A673 (cell line): ENCODE measurements around the gene MFAP5. TPM values are rescaled to one million over a fixed set of nuclear protein-coding genes. Genes with fewer than 3 reads are reported as not detected.
"Not testable (repeated sequence)": the region's sequence is repeated elsewhere in the genome, so short reads cannot be mapped to it uniquely, and the experiment has no call there.

Experiments used
- BruUV-seq: library from RNA; stranded (reverse); fragments of 400-500 nt; replicated peaks from 2 replicates; lab custom pipeline; 2021; lab: Mats Ljungman, UMichigan
- CTCF ChIA-PET: fragments of 300-600 bp; sonication (Branson Sonifier 250); formaldehyde crosslinking; loops from one replicate; lab custom pipeline; 2022; ENCODE audit warnings: antibody characterized with exemption; lab: Charles Lee
- POLR2A ChIA-PET: fragments of 300-600 bp; sonication (Branson Sonifier 250); formaldehyde crosslinking; loops from one replicate; lab custom pipeline; 2022; ENCODE audit warnings: antibody characterized with exemption; ENCODE audit not compliant: low non-redundant PET; lab: Charles Lee
- DNase-seq: peaks from one replicate; pipeline ENCODE4 v3.0.0-alpha.2; 2015; ENCODE audit warnings: low spot score
- H3K27ac ChIP-seq: fragments of 200-600 bp; sonication (generic); 2 replicates; pipeline ENCODE4 v1.5.1; 2016; ENCODE audit warnings: mixed run types, low read depth, mild to moderate bottlenecking, mixed read lengths, antibody characterized with exemption, low read length; ENCODE audit not compliant: poor library complexity, severe bottlenecking
- H3K27me3 ChIP-seq: fragments of 200-600 bp; sonication (generic); replicated peaks from 2 replicates; pipeline ENCODE4 v1.6.1; 2017; ENCODE audit warnings: mixed run types, low read depth, mild to moderate bottlenecking, mixed read lengths, antibody characterized with exemption, low read length; ENCODE audit not compliant: insufficient read depth, poor library complexity
- H3K36me3 ChIP-seq: fragments of 200-600 bp; sonication (generic); 2 replicates; pipeline ENCODE4 v1.6.1; 2016; ENCODE audit warnings: mixed run types, mild to moderate bottlenecking, mixed read lengths, antibody characterized with exemption, low read length; ENCODE audit not compliant: insufficient read depth, poor library complexity, severe bottlenecking
- H3K4me1 ChIP-seq: fragments of 200-600 bp; sonication (generic); 2 replicates; pipeline ENCODE4 v1.6.1; 2017; ENCODE audit warnings: mixed run types, mild to moderate bottlenecking, mixed read lengths, antibody characterized with exemption, low read length; ENCODE audit not compliant: insufficient read depth, poor library complexity, severe bottlenecking
- H3K4me3 ChIP-seq: fragments of 200-600 bp; sonication (generic); 2 replicates; pipeline ENCODE4 v1.5.1; 2016; ENCODE audit warnings: low read depth, mixed run types, mild to moderate bottlenecking, mixed read lengths, low read length; ENCODE audit not compliant: poor library complexity, severe bottlenecking
- H3K9me3 ChIP-seq: fragments of 200-600 bp; sonication (generic); 2 replicates; pipeline ENCODE4 v1.6.1; 2016; ENCODE audit warnings: mixed run types, low read depth, mild to moderate bottlenecking, mixed read lengths, antibody characterized with exemption, low read length; ENCODE audit not compliant: poor library complexity, severe bottlenecking
- EZH2 ChIP-seq: fragments of 200-600 bp; sonication (generic); IDR thresholded peaks from 2 replicates; pipeline ENCODE4 v1.6.1; 2017; ENCODE audit warnings: borderline replicate concordance, low read depth, mild to moderate bottlenecking, mixed read lengths, antibody characterized with exemption, low read length; ENCODE audit not compliant: poor library complexity, severe bottlenecking
- intact Hi-C: fragments of 100-400 bp; cut with micrococcal nuclease; formaldehyde crosslinking; loops from one replicate; pipeline ENCODE4 v1.10.0; 2022; ENCODE audit not compliant: unreplicated experiment
- total RNA-seq: library from RNA; stranded (reverse); gene quantifications from 2 replicates; pipeline ENCODE4 v1.2.3, GENCODE V29; 2021
- TF ChIP-seq, protein P1 (sequence below): fragments of 300-800, 200-600 bp; sonication (generic); conservative IDR thresholded peaks from 2 replicates; pipeline ENCODE4 v1.5.1; 2017; ENCODE audit warnings: low read depth, mild to moderate bottlenecking, antibody characterized with exemption, low read length, moderate library complexity, mixed read lengths

MFAP5 gene
- total RNA-seq, 1 experiment from 2014 or later: 1.7 TPM

DNA sequence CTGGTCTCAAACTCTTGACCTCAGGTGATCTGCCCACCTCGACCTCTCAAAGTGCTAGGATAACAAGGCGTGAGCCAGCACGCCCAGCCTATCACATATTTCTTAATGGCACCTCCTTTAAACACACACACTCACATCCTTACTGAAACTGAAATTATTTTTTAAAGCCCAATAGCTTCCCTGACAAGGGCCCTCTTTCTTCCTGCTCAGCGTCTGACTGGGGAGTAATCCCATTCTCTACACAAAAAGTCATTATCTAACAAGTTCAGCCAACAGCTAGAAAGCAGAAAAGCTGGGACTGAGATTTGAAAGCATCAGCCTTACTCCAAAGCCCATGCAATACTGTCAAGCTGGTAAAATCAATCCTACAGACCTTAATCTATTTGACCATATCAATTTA is 40.0 kb downstream of the MFAP5 start:
- no TSS peak for BruUV-seq
- POLR2A ChIA-PET: no interaction called here
- DNase-seq: no peak
- intact Hi-C loops: no loop called here
- no peak for TF ChIP-seq EZH2
- TF ChIP-seq, protein P1, sequence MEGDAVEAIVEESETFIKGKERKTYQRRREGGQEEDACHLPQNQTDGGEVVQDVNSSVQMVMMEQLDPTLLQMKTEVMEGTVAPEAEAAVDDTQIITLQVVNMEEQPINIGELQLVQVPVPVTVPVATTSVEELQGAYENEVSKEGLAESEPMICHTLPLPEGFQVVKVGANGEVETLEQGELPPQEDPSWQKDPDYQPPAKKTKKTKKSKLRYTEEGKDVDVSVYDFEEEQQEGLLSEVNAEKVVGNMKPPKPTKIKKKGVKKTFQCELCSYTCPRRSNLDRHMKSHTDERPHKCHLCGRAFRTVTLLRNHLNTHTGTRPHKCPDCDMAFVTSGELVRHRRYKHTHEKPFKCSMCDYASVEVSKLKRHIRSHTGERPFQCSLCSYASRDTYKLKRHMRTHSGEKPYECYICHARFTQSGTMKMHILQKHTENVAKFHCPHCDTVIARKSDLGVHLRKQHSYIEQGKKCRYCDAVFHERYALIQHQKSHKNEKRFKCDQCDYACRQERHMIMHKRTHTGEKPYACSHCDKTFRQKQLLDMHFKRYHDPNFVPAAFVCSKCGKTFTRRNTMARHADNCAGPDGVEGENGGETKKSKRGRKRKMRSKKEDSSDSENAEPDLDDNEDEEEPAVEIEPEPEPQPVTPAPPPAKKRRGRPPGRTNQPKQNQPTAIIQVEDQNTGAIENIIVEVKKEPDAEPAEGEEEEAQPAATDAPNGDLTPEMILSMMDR: no peak
- no peaks in the 10 kb centered on the region for H3K27me3 ChIP-seq
- H3K4me3 ChIP-seq: no peak overlapping the region
- CTCF ChIA-PET: no interaction called here
- H3K9me3 ChIP-seq: no peaks in the 10 kb centered on the region
- no peaks in the 10 kb centered on the region for H3K36me3 ChIP-seq
- no peaks in the 10 kb centered on the region for H3K4me1 ChIP-seq
- H3K27ac ChIP-seq: no peak overlapping the region

DNA sequence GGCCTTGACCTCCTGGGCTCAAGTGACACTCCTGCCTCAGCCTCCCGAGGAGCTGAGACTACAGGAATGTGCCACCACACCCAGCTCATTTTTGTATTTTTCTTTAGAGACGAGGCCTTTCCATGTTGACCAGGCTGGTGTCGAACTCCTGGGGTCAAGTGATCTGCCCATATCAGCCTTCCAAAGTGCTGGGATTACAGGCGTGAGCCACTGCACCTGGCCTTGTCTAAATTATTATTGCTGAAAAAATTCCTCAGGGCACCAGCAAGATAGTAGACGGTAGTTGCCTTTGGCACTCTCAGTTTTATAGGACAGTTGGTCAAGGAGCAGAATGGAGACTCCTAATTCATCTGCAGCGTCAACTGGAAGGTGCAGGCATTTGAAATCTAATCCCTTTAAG is 47.4 kb downstream of the MFAP5 start:
- intact Hi-C loops: no loop called here
- ChIA-PET CTCF (no interaction called here), POLR2A (no interaction called here)
- no peak for TF ChIP-seq EZH2
- TF ChIP-seq, protein P1: no peak
- Histone ChIP-seq H3K36me3 (no peaks in the 10 kb centered on the region), H3K4me3 (no peak overlapping the region), H3K9me3 (no peaks in the 10 kb centered on the region), H3K27ac (no peak overlapping the region), H3K4me1 (no peaks in the 10 kb centered on the region), H3K27me3 (no peaks in the 10 kb centered on the region)
- DNase-seq: no peak
- BruUV-seq: no TSS peak

DNA sequence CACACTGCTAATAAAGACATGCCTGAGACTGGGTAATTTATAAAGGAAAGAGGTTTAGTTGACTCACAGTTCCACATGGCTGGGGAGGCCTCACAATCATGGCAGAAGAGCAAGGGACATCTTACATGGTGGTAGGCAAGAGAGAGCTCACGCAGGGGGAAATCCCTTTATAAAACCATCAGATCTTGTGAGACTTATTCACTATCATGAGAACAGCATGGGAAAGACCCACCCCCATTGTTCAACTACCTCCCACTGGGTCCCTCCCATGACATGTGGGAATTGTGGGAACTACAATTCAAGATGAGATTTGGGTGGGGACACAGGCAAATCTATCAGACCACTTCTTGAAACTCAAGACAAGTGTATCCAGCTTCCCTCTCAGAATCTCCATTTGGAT is 48.7 kb downstream of the MFAP5 start:
- H3K36me3 ChIP-seq, POLR2A ChIA-PET, BruUV-seq, intact Hi-C loops, H3K27ac ChIP-seq, H3K4me3 ChIP-seq, H3K27me3 ChIP-seq, DNase-seq, H3K9me3 ChIP-seq, H3K4me1 ChIP-seq: not testable (repeated sequence)
- CTCF ChIA-PET: interaction anchor here (1.3 kb wide), 1 partner anchor 70 kb away, joined by 4 read pairs; no protein-coding TSS in a partner anchor

DNA sequence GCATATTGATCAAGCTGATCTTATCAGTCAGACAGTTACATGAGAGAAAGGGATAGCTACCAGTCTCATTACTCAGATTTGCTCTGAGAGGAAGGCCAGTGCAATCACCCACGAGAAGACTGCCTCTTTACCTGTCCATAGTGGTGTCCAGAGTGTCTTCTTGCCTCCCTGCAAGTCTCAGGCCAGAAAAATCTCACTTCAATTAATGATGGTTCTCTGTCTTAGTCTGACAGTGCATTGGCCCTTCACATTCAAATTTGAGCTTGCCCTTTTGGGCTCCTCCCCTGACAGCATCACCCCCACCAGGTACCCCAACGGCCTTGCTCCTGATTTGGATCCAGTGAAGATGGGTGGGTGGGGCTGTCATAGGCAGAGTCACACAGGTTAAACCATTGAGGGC is 50.0 kb downstream of the MFAP5 start, which contains the start of gene AICDA:
TSS of gene AICDA (minus strand) at position 231 of the 400 bp plus-strand sequence. CDS start at position 139, 92 bp downstream.
- Histone ChIP-seq H3K4me3 (no peak within 1 kb of the TSS), H3K36me3 (no peaks in the 10 kb centered on the region), H3K27me3 (no peaks in the 10 kb centered on the region), H3K4me1 (no peaks in the 10 kb centered on the region), H3K27ac (no peak within 1 kb of the TSS), H3K9me3 (no peaks in the 10 kb centered on the region)
- TF ChIP-seq, protein P1: no peak
- no peak for TF ChIP-seq EZH2
- ChIA-PET POLR2A (no interaction called here), CTCF (interaction anchor here (1.3 kb wide), 1 partner anchor 68 kb away, joined by 4 read pairs; no protein-coding TSS in a partner anchor)
- no peak for DNase-seq
- intact Hi-C loops: no loop called here
- BruUV-seq: no TSS peak
